HEK293 (cell line): Measurements from ENCODE around the gene SLIT1.

Experiments used
- BCL11A ChIP-seq: fragments of 450-650 bp; formaldehyde crosslinking; IDR thresholded peaks from 2 replicates; pipeline ENCODE4 v1.5.1; 2016; ENCODE audit warnings: low read depth, missing biosample characterization, missing genetic modification characterization
- BCL11B ChIP-seq: fragments of 450-650 bp; formaldehyde crosslinking; IDR thresholded peaks from 2 replicates; pipeline ENCODE4 v1.5.1; 2016; ENCODE audit warnings: low read depth, missing biosample characterization, missing genetic modification characterization
- GFI1B ChIP-seq: fragments of 450-650 bp; formaldehyde crosslinking; IDR thresholded peaks from 2 replicates; pipeline ENCODE4 v1.5.1; 2016; ENCODE audit warnings: missing biosample characterization, missing genetic modification characterization
- HOXC10 ChIP-seq: sonication (generic); formaldehyde crosslinking; IDR thresholded peaks from 2 replicates; pipeline ENCODE4 v1.8.1; 2023; ENCODE audit warnings: mild to moderate bottlenecking, missing genetic modification reagents
- OVOL3 ChIP-seq: fragments of 450-650 bp; formaldehyde crosslinking; IDR thresholded peaks from 2 replicates; pipeline ENCODE4 v1.5.1; 2016; ENCODE audit warnings: missing biosample characterization, missing genetic modification characterization
- SCRT1 ChIP-seq: fragments of 450-650 bp; formaldehyde crosslinking; IDR thresholded peaks from 2 replicates; pipeline ENCODE4 v1.5.1; 2016; ENCODE audit warnings: missing biosample characterization, missing genetic modification characterization, borderline replicate concordance
- YY1 ChIP-seq: fragments of 450-650 bp; formaldehyde crosslinking; IDR thresholded peaks from 2 replicates; pipeline ENCODE4 v1.5.1; 2018; ENCODE audit warnings: missing biosample characterization, missing genetic modification characterization
- ZBTB10 ChIP-seq: fragments of 450-650 bp; formaldehyde crosslinking; IDR thresholded peaks from 2 replicates; pipeline ENCODE4 v1.5.1; 2016; ENCODE audit warnings: missing biosample characterization, missing genetic modification characterization
- ZBTB20 ChIP-seq: fragments of 450-650 bp; formaldehyde crosslinking; IDR thresholded peaks from 2 replicates; pipeline ENCODE4 v1.5.1; 2016; ENCODE audit warnings: missing biosample characterization, missing genetic modification characterization
- ZBTB7A ChIP-seq: fragments of 450-650 bp; formaldehyde crosslinking; IDR thresholded peaks from 2 replicates; pipeline ENCODE4 v1.5.1; 2016; ENCODE audit warnings: low read depth, missing biosample characterization, missing genetic modification characterization
- ZBTB8A ChIP-seq: fragments of 450-650 bp; formaldehyde crosslinking; IDR thresholded peaks from 2 replicates; pipeline ENCODE4 v1.5.1; 2016; ENCODE audit warnings: missing biosample characterization, missing genetic modification characterization
- ZFP37 ChIP-seq: fragments of 450-650 bp; formaldehyde crosslinking; IDR thresholded peaks from 2 replicates; pipeline ENCODE4 v1.5.1; 2016; ENCODE audit warnings: missing biosample characterization, missing genetic modification characterization
- ZNF10 ChIP-seq: fragments of 450-650 bp; formaldehyde crosslinking; IDR thresholded peaks from 2 replicates; pipeline ENCODE4 v1.5.1; 2017; ENCODE audit warnings: missing biosample characterization, missing genetic modification characterization
- ZNF114 ChIP-seq: fragments of 450-650 bp; formaldehyde crosslinking; IDR thresholded peaks from 2 replicates; pipeline ENCODE4 v1.5.0; 2017; ENCODE audit warnings: missing biosample characterization, missing genetic modification characterization
- ZNF132 ChIP-seq: fragments of 450-650 bp; formaldehyde crosslinking; IDR thresholded peaks from 2 replicates; pipeline ENCODE4 v1.5.1; 2017; ENCODE audit warnings: missing biosample characterization, missing genetic modification characterization, borderline replicate concordance
- ZNF24 ChIP-seq: fragments of 450-650 bp; formaldehyde crosslinking; IDR thresholded peaks from 2 replicates; pipeline ENCODE4 v1.5.1; 2016; ENCODE audit warnings: missing biosample characterization, missing genetic modification characterization
- ZNF311 ChIP-seq: fragments of 450-650 bp; formaldehyde crosslinking; IDR thresholded peaks from 2 replicates; pipeline ENCODE4 v1.5.1; 2017; ENCODE audit warnings: missing biosample characterization, missing genetic modification characterization, borderline replicate concordance
- ZNF366 ChIP-seq: fragments of 450-650 bp; formaldehyde crosslinking; conservative IDR thresholded peaks from 2 replicates; pipeline ENCODE4 v1.5.1; 2016; ENCODE audit warnings: missing biosample characterization, missing genetic modification characterization
- ZNF404 ChIP-seq: fragments of 450-650 bp; formaldehyde crosslinking; IDR thresholded peaks from 2 replicates; pipeline ENCODE4 v1.5.1; 2017; ENCODE audit warnings: missing biosample characterization, missing genetic modification characterization
- ZNF514 ChIP-seq: fragments of 450-650 bp; formaldehyde crosslinking; IDR thresholded peaks from 2 replicates; pipeline ENCODE4 v1.5.1; 2016; ENCODE audit warnings: missing biosample characterization, missing genetic modification characterization
- ZNF521 ChIP-seq: fragments of 450-650 bp; formaldehyde crosslinking; IDR thresholded peaks from 2 replicates; pipeline ENCODE4 v1.5.1; 2017; ENCODE audit warnings: missing biosample characterization, mild to moderate bottlenecking, missing genetic modification characterization
- ZNF558 ChIP-seq: fragments of 450-650 bp; formaldehyde crosslinking; IDR thresholded peaks from 2 replicates; pipeline ENCODE4 v1.5.1; 2016; ENCODE audit warnings: missing biosample characterization, missing genetic modification characterization
- ZNF571 ChIP-seq: fragments of 450-650 bp; formaldehyde crosslinking; IDR thresholded peaks from 2 replicates; pipeline ENCODE4 v1.5.0; 2017; ENCODE audit warnings: missing biosample characterization, missing genetic modification characterization
- ZNF654 ChIP-seq: fragments of 450-650 bp; formaldehyde crosslinking; IDR thresholded peaks from 2 replicates; pipeline ENCODE4 v1.5.1; 2016; ENCODE audit warnings: low read depth, missing biosample characterization, missing genetic modification characterization
- ZNF658 ChIP-seq: fragments of 450-650 bp; formaldehyde crosslinking; IDR thresholded peaks from 2 replicates; pipeline ENCODE4; 2016; ENCODE audit warnings: missing biosample characterization, missing genetic modification characterization
- ZNF660 ChIP-seq: fragments of 450-650 bp; IDR thresholded peaks from 2 replicates; pipeline ENCODE4 v1.5.1; 2018; ENCODE audit warnings: missing biosample characterization, mild to moderate bottlenecking, missing genetic modification characterization
- ZNF664 ChIP-seq: fragments of 450-650 bp; formaldehyde crosslinking; IDR thresholded peaks from 2 replicates; pipeline ENCODE4 v1.5.1; 2016; ENCODE audit warnings: missing biosample characterization, missing genetic modification characterization
- ZNF677 ChIP-seq: fragments of 450-650 bp; IDR thresholded peaks from 2 replicates; pipeline ENCODE4 v1.5.0; 2018; ENCODE audit warnings: missing biosample characterization, mild to moderate bottlenecking, missing genetic modification characterization, moderate library complexity
- ZNF692 ChIP-seq: fragments of 450-650 bp; formaldehyde crosslinking; IDR thresholded peaks from 2 replicates; pipeline ENCODE4 v1.5.1; 2016; ENCODE audit warnings: missing biosample characterization, missing genetic modification characterization
- ZNF777 ChIP-seq: fragments of 450-650 bp; formaldehyde crosslinking; IDR thresholded peaks from 2 replicates; pipeline ENCODE4 v1.5.1; 2017; ENCODE audit warnings: missing biosample characterization, missing genetic modification characterization, borderline replicate concordance
- ZNF837 ChIP-seq: fragments of 450-650 bp; formaldehyde crosslinking; IDR thresholded peaks from 2 replicates; pipeline ENCODE4 v1.5.1; 2016; ENCODE audit warnings: missing biosample characterization, missing genetic modification characterization
- TF ChIP-seq, protein P1 (sequence below): fragments of 450-650 bp; formaldehyde crosslinking; IDR thresholded peaks from 2 replicates; pipeline ENCODE4 v1.5.1; 2016; ENCODE audit warnings: missing biosample characterization, missing genetic modification characterization
- TF ChIP-seq, protein P2 (sequence below): fragments of 450-650 bp; formaldehyde crosslinking; IDR thresholded peaks from 2 replicates; pipeline ENCODE4 v1.5.1; 2016; ENCODE audit warnings: missing biosample characterization, missing genetic modification characterization, low read depth
- TF ChIP-seq, protein P3 (sequence below): fragments of 450-650 bp; formaldehyde crosslinking; IDR thresholded peaks from 2 replicates; pipeline ENCODE4 v1.5.1; 2016; ENCODE audit warnings: missing biosample characterization, missing genetic modification characterization

Gene SLIT1

GRCh38 chr10:97069576-97070362, 116.0 kb downstream of the SLIT1 start (continued):
- TF ChIP-seq ZNF692 (tag by site-specific recombination): peak; percentile 61; the same call in 1 of the 2 replicates
- TF ChIP-seq ZNF132: no peak
- TF ChIP-seq ZNF366: no peak; the same call in 1 of the 2 replicates
- no peak for TF ChIP-seq ZNF664 (tag by site-specific recombination)
- TF ChIP-seq ZNF114 (tag by site-specific recombination): no peak
- TF ChIP-seq ZBTB10 (tag by site-specific recombination): no peak
- peak; percentile 95 for TF ChIP-seq ZNF24 (tag by site-specific recombination)
- TF ChIP-seq, protein P1, sequence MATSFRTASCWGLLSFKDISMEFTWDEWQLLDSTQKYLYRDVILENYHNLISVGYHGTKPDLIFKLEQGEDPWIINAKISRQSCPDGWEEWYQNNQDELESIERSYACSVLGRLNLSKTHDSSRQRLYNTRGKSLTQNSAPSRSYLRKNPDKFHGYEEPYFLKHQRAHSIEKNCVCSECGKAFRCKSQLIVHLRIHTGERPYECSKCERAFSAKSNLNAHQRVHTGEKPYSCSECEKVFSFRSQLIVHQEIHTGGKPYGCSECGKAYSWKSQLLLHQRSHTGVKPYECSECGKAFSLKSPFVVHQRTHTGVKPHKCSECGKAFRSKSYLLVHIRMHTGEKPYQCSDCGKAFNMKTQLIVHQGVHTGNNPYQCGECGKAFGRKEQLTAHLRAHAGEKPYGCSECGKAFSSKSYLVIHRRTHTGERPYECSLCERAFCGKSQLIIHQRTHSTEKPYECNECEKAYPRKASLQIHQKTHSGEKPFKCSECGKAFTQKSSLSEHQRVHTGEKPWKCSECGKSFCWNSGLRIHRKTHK: peak; percentile 38; the same call in 1 of the 2 replicates
- TF ChIP-seq BCL11B (tag by site-specific recombination): no peak
- TF ChIP-seq, protein P2, sequence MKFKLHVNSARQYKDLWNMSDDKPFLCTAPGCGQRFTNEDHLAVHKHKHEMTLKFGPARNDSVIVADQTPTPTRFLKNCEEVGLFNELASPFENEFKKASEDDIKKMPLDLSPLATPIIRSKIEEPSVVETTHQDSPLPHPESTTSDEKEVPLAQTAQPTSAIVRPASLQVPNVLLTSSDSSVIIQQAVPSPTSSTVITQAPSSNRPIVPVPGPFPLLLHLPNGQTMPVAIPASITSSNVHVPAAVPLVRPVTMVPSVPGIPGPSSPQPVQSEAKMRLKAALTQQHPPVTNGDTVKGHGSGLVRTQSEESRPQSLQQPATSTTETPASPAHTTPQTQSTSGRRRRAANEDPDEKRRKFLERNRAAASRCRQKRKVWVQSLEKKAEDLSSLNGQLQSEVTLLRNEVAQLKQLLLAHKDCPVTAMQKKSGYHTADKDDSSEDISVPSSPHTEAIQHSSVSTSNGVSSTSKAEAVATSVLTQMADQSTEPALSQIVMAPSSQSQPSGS (tag by site-specific recombination): peak; percentile 88
- no peak for TF ChIP-seq BCL11A (tag by site-specific recombination)
- TF ChIP-seq ZNF10 (tag by site-specific recombination): no peak
- no peak for TF ChIP-seq ZNF837 (tag by site-specific recombination)
- no peak for TF ChIP-seq YY1
- no peak for TF ChIP-seq SCRT1 (tag by site-specific recombination)
- no peak for TF ChIP-seq HOXC10 (CRISPR knock-in tag)
- TF ChIP-seq ZBTB7A (tag by site-specific recombination): no peak
- no peak for TF ChIP-seq ZNF311
- no peak for TF ChIP-seq OVOL3 (tag by site-specific recombination)
- TF ChIP-seq ZFP37: no peak
- no peak for TF ChIP-seq ZNF521 (tag by site-specific recombination)
- no peak for TF ChIP-seq GFI1B (tag by site-specific recombination)
- peak; percentile 10; the same call in 1 of the 2 replicates for TF ChIP-seq ZNF514 (tag by site-specific recombination)
- TF ChIP-seq ZNF658 (tag by site-specific recombination): no peak
- no peak for TF ChIP-seq ZBTB8A
- 0 out of 2 replicates have a peak, but pooled peaks have one; percentile 11 for TF ChIP-seq ZBTB20 (tag by site-specific recombination)
- TF ChIP-seq ZNF654: no peak
- TF ChIP-seq ZNF558 (tag by site-specific recombination): peak; percentile 51; the same call in 1 of the 2 replicates
- TF ChIP-seq, protein P3, sequence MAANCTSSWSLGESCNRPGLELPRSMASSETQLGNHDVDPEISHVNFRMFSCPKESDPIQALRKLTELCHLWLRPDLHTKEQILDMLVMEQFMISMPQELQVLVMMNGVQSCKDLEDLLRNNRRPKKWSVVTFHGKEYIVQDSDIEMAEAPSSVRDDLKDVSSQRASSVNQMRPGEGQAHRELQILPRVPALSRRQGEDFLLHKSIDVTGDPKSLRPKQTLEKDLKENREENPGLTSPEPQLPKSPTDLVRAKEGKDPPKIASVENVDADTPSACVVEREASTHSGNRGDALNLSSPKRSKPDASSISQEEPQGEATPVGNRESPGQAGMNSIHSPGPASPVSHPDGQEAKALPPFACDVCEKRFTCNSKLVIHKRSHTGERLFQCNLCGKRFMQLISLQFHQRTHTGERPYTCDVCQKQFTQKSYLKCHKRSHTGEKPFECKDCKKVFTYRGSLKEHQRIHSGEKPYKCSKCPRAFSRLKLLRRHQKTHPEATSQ: no peak
- TF ChIP-seq ZNF571 (tag by site-specific recombination): no peak
- no peak for TF ChIP-seq ZNF677 (tag by site-specific recombination)
- peak; percentile 94 for TF ChIP-seq ZNF660 (tag by site-specific recombination)
- TF ChIP-seq ZNF777: no peak
- TF ChIP-seq ZNF404 (tag by site-specific recombination): no peak
